NCI-H510A (cell line): ENCODE results near the gene H6PD.

Experiments used
- DNase-seq: peaks from one replicate; lab custom pipeline; 2025; lab: John Stamatoyannopoulos, UW

The H6PD gene

GRCh38 chr1:9234223-9235095, at the start of gene H6PD:
TSS of gene H6PD (plus strand) at chr1:9234774. CDS start at chr1:9244935, 10,161 bp downstream.
- DNase-seq = peak; percentile 98

DNA sequence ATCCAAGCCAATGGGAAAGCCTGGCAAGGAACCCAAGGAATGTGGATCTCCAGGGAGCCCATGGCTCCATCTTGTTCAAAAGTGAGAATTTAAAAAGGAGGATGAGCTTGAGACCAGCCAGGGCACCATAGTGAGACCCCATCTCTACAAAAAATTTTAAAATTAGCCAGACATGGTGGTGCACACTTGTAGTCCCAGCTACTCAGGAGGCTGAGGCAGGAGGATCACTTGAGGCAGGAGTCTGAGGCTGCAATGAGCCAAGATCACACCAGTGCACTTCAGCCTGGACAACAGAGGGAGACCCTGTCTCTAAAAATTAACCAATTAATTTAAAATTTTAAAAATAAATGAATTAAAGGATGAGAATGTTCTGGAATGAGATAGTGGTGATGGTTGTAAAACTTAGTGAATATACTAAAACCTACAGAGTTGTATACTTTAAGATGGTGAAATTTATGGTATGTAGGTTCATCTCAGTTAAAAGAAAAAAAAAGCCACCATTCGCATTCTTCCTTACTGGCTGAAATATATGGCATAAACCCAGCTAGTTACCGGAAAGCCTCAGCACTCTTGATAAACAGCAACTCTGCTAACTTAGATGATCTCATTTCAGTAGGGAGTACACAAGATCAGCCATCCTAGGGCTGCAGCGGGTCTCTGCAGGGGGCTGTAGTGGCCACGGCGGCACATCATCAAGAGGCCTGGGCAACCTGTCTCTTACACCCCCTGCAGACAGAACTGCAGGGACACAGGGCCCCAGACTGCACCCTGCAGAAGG, 48.3 kb upstream of the H6PD start:
- no peak for DNase-seq

DNA sequence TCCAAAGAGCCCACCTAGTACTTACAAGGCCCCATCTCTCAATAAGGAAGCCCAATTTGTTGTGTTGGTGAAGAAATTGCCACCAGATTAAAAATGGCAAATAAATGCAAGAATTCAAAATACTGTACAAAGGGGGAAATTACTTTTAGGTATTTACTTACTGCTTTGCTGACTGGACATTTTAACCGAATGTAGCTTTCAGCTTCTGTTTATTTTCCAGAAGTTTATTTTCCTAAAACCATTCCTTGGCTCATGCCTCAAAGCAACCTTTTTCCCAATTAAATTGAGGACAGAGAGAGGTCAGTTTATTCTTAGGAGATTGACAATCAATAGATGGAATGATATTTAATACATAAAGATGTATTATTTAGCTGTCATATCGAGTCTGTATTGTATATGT, 47.6 kb upstream of the H6PD start:
- DNase-seq = no peak

DNA sequence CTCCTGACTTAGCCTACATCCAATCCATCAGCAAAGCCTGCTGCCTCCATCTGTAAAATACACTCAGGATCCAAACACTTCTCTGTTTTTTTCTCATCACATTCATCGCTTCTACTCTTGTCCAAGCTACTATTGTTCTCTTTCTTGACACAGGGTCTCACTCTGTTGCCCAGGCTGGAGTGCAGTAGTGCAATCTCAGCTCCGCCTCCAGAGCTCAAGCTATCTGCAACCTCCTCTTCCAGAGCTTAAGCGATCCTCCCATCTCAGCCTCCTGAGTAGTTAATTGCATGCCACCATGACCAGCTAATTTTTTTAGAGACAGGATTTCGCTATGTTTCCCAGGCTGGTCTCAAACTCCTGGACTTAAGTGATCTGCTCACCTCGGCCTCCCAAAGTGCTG, 44.3 kb upstream of the H6PD start:
- no peak for DNase-seq

GRCh38 chr1:9191231-9191630, 43.3 kb upstream of the H6PD start:
- no peak for DNase-seq

DNA sequence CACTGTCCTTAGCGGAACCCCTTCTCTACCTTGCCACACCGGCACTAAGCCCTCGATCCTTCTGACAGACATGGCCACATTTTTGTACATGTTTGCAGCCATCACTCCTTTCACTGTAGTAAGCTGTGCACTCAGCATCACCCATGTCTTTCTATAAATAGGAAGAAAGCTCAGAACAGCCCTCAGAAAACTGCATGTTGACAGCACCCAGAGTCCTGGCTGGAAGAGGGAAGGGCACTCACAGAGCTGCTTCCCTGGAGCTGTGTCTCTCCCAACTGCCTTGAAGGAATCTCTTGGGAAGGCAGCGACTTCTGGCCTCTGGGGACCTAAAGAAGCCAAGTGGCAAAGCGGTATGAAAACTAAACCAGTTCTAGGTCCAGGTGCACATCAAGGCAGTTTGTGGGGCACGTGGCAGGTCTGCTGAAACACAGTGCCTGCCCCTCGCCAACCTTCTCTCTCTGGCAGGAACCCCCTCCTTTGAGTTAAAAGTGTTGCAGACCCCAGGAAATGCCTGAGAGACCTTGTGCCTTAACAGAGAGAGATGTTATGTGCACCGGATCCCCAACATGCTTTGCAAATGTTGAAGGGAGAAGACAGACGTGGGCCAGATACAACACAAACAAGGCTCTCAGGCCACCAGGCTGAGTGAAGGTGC, 41.9 kb upstream of the H6PD start:
- no peak for DNase-seq

- DNase-seq = no peak
Observed at GRCh38 chr1:9193233-9193625, 41.3 kb upstream of the H6PD start.

DNA sequence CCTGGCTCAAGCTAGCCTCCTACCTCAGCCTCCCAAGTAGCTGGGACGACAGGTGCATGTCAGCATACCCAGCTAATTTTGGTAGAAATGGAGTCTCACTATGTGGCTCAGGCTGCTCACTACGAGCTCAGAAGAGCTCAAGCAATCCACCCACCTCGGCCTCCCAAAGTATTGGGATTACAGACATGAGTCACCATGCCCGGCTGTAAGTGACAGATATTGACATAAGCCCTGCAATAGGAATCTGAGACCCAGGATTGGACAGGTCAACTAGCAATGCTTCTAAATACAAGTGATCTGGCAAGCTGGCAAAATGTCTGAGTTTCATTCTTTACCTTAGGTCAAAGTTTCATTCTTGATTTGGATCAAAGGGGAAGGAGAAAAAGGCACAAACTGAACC, 40.5 kb upstream of the H6PD start:
- DNase-seq = no peak

- DNase-seq = no peak
Observed at GRCh38 chr1:9195651-9196050, 38.9 kb upstream of the H6PD start.

GRCh38 chr1:9196129-9197040, 38.2 kb upstream of the H6PD start:
- peak; percentile 77 for DNase-seq

DNA sequence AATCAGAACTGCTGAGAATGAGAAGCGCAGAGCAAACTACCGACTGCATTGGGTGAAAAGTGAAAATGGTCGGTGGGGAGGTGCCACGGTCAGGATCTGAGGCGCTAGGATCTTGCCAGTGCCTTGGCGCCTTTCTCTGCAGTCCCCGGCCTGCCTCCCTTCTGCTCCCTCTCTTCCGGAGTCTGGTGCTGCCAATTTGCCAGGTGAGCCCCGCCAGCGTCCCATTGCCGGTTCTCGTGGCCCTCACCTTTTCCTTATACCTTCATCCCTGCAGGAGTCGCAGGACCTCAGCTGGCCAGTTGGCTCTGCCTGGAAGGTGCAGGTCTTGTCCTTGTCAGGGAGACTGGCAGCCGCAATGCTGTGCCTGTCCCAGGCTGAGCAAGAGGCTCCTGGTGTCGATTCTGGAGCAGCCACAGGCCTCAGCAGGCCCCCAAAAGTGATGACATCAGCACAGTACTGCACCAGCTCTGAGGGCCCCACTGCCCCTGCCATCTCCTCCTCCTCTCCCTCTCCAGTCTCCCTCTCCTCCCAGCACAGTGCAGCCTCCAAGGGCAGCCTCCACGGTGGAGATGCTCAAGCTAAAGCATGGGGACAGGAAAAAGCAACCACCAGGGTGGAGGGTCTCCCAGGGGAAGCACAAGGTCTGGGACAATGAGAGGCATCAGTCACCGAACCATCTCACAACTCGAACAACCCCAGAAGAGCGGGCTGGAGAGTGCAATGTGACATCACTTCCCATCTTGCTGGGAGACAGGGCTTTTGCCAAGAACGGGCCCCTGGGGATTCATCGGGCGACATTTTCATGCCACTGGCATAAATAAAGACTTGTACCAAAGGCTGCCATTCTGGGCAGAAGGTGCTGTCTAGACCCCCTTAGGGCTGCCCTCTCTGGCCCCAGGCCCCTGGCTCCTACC, 37.1 kb upstream of the H6PD start:
- no peak for DNase-seq

GRCh38 chr1:9198538-9199361, 35.8 kb upstream of the H6PD start:
- DNase-seq = peak; percentile 60

- no peak for DNase-seq
Observed at GRCh38 chr1:9200441-9200840, 34.1 kb upstream of the H6PD start.

- DNase-seq = no peak
Observed at GRCh38 chr1:9201401-9202239, 33.0 kb upstream of the H6PD start.

- DNase-seq = no peak
Observed at GRCh38 chr1:9202240-9202870, 32.2 kb upstream of the H6PD start.

DNA sequence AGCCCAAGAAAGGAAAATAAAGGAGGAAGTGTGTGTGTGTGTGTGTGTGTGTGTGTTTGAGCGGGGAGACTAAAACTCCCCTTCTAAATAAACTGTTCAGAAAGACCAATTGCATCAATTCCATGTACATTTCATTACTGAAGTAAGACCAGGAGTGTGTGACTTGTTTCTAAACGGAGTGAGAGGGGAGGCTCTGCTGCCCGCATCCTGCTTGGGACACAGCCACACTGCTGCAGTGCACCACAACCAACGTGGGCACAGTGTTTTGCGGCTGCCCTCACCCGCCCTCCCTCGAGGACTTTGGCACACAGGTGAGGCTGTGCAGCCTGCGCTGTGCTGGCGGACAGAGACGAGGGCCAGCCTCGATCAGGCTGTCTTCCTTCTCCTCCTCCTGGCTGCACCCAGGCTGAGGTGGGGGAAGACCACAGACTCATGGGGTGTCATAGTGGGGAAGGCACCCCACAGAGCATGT, 31.0 kb upstream of the H6PD start:
- no peak for DNase-seq

GRCh38 chr1:9204156-9204720, 30.3 kb upstream of the H6PD start:
- DNase-seq = no peak

DNA sequence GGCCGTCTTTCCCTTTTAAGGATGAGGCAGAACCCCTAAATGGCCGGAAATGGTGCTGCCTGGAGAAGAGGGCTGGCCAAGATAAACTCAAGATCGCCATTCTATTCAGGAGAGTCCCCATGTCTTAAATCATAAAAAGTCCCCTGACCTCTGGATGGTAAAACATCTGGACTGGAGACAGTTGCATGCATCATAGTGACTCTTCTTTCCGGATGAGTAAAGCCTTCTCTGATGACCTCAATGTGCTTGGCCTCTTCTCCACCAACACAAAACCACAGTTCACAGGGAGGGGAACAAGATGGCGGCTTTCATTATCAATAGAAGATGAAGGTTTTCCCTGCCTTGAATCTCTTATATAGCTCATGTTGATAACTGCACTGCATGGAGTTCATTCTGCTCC, 27.5 kb upstream of the H6PD start:
- DNase-seq = no peak
